NOMO-1 treated with DMSO at 0.1 percent for 48 hours (cell line): Measurements from ENCODE around the gene MNX1.

Experiments
- DNase-seq: peaks from one replicate; lab custom pipeline; 2025; ENCODE audit not compliant: unreplicated experiment; lab: John Stamatoyannopoulos, UW

MNX1 gene

DNA sequence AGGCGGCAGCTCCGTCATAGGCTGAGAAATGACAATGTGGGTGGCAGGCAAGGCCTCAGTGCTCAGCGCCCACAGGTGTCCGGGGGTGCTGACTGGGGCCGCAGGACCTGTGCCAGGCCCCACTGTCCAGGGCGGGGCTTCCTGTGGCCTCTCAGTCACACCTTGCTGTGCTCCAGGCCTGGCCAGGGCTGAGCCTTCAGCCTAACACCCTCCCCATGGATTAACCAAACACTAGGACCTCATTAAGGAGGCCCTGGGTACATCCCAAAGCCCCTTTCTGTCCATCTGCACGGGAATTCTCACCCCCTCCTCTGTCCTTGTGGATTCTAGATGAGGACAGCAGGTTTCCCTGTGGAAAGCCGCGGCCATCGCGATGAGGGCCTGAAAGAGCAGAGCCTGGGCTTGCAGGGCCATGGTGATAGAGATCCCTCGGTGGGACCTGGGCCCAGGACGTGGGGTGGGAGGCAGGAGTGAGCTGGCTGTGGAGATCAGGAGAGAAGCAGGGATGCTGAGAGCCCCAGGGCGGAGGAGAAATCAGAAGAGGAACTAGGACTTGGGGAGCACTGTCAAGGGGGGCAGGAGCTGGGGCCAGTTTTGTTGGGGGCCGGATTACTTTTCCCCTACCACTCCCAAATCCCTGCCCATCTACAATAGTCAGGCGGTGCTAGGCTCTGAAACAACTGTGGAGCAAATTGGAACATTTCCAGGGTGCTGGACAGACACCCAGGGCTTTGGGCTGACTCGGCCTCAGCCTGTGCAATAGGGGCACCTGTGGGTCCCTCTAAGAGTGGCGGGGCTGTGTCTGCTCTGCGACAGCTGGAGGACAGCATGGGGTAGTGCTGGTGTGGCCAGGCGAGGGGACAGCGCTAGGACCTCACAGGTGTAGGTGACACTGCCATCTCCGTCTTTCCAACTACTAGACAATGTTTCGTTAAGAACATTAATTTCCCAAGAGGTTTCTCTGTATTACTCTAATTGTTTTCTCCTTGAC, 23.3 kb upstream of the MNX1 start:
- DNase-seq: no peak

DNA sequence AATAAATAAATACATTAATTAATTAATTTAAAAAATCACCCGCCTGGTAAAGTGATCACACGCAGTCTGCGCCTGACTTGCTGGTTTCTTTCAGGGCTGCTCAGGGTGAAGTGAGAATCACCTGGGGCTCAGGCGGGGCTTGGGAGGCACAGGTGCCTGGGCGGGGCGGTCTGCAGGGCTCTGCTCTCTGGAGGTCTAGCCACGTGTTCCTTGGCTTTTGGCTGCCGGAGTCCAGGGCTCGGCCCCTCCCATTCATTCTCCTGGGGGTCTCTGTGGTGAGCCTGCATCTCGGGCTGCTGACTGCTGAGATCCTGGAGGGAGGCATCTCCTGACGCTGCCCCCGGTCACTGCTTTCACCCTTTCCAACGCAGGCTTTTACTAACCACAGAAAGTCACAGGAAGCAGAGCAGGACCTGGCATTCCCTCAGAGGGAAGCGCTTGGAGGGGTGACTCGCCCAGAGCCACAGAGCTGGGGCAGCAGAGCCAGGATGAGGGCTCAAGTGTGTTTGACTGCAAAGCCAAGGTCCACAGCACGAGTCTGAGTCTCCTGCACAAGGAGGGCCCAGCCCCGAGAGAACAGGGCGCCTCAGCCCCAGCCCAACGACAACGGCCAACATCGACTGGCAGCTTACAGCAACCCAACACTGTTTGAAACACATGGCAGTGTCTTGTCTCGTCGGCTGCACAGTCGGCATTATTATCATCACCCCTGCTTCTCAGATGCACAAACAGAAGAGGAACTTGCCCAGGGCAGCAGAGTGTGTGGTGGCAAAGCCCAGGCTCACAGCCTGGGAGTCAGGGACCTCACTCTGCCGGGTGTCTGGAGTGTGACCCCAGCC, 22.4 kb upstream of the MNX1 start:
- no peak for DNase-seq

DNA sequence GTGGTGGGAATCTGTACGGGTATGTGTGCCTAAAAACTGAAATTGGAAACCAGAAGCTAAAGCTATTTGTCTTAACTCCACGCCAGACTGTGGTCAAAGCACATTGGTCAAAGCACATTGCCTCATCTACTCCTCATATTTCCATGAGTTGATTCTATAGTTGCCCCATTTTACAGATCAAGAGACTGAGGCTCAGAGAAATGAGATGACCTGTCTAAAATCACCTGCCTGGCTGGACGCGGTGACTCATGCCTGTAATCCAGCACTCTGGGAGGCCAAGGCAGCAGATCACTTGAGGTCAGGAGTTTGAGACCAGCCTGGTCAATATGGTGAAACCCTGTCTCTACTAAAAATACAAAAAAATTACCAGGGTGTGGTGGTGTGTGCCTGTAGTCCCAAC, 21.7 kb upstream of the MNX1 start:
- no peak for DNase-seq

DNA sequence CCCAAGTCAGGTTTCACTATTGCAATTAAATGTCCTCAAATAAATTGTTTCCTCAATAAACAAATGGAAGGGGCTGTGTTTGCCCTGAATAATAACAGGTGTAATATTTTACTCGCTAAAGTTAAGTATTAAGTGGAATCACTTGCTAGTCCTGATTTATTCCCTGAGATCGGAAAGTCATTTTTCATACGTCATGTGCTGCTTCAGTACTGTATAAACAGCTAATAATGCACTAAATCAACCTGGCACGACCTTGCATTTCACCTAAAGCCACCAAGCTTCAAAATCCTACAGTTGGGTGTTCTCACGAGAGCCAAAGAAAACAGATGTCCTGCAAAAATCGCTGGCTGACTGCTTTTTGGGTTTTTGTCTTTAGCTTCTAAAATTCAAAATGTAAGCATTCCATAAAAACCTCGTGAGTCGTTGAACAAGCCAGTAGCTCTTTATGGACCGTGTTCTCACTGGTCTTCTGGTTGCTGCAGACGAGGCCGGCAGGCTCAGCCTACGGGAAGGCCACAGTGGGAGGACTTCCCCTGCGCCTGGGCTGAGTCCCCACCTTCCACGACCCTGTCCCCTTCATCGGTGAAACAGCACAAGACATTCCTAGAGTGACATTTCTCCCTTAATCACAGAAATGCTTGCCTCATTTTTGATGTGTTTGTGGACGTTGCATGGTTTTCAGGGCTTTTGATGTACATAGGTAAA, 17.9 kb upstream of the MNX1 start:
- DNase-seq: no peak

DNA sequence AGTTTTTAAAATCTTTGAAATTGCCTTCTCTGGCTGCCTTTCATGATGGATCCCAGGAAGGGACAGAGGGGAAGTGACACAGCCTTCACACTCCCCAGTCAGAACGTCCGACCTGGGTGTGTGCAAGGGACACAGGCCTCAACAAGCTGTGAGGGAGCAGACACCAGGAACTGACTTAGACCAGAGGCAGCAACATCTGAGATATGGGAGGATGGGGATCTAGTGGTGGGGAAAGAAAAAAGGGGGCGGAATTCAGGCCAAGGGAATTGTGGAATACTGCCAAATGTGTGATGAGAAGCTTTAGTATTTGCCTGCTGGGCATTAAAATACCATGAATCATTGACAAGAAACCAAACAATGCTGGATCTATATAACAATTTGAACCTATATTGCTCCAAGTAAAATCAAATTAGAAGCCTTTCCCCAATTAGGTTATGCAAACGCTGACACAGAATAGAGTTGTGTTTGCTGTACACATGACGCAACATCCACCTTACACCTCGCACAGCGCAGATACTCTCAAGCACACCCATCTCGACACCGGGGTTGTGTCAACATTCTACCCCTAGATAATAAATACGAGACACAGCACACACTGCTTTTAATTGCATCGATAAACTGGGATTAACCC, 17.2 kb upstream of the MNX1 start:
- no peak for DNase-seq

DNA sequence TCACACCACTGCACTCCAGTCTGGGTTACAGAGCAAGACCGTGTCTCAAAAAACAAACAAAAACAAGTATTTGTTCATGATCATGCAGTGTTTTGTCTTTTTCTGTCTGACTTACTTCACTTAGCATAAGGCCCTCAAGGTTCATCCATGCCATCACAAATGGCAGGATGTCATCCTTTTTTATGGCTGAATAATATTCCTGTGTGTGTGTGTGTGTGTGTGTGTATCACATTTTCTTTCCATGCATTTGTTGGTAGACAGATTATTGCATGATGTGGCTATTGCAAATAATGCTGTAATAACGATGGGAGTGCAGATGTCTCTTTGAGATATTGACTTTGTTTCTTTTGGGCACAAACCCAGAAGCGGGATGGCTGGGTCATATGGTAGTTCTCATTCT, 14.3 kb upstream of the MNX1 start:
- no peak for DNase-seq

DNA sequence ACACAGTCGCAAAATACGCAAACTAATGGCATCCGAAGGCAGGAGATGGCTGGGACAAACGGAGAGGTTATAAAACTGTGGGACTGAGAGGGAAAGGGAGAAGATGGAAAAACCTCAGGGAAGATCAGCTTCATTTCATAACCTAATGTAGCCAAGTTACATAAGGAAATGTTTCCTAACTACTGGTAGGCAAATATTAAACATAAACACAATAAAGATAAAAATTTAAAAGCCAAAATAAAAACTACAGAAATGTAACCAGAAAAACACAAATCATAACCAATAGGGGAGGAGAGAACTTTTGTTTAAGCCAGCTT, 13.1 kb upstream of the MNX1 start:
- DNase-seq: no peak

DNA sequence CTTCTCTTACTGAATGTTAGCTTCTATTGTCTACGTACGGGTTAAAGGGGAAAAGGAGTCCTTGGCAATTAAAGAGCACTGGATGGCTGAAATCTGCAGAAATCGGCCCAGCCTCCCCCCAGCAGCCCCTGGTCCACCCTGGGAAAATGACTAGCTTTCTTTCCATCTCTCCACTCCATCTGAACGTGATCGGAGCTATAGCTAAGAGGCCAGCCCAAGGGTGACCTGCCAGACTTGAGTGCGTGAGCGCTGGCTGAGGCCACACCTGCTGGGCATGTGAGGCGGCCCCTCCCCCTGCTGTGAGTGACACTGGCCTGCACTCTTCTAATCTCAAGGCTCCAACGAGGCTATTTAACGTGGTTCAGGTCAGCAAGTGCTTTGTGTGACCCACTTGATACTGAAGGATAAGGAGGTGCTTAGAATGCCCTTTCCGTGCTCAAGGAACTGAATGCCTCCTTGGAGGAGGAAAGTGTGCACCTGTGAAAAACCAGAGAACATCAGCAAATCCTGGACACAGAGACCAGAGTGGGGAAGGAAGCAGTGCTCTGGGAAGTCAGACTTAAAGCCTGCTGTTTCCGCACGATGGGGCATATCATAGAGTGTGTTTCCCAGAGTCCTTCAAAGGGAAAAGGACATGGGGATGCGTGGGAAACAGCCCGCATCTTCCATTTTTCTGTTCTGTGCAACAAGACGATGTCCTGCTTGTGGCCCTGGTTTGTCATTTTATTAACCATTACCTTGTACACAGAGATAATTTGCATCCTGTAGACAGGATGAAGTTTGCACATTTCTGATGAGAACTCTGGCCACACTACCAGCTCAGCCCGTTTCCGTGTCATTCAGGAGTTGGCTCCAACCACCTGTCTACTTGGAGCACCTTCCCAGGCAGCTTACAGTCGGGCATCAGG, 12.5 kb upstream of the MNX1 start:
- DNase-seq: no peak

DNA sequence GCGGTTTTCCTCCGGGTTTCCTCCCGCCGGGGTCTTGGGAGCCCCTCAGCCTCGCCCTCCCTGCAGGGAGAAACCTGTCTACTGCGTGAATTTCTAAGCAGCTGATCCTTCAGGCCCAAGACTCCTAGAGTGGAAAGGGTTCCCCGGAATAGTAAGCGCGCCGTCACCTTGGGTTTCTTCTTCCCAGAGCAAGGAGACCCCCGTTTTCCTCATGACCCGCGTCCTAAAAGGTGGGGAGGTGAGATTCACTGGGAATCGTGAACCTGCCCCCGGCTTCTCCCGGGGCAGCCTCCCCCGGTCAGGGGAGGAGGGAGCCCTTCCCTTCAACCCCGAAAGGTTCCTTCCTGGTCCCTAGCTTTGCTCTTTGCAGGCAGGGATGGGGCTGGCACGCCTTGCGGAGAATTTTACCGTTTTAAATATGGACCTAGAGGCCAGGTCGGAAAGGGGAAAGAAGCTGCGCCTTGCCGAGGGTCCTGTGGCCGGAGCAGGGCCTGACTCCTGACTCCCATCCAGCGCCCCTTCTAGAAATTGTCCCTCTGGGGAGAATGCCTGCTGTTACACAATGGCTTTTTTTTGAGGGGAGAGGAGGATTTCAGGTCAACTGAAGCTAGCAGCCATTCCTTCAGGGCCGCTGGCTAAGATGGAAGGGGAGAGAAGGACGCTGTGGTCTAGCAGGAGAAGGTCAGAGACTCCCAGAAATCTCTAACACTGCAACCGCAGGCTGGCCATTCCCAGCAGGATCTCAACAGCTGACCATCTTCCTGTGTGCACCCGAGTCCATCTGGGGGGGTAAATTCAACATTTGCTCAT, 11.6 kb upstream of the MNX1 start:
- no peak for DNase-seq

DNA sequence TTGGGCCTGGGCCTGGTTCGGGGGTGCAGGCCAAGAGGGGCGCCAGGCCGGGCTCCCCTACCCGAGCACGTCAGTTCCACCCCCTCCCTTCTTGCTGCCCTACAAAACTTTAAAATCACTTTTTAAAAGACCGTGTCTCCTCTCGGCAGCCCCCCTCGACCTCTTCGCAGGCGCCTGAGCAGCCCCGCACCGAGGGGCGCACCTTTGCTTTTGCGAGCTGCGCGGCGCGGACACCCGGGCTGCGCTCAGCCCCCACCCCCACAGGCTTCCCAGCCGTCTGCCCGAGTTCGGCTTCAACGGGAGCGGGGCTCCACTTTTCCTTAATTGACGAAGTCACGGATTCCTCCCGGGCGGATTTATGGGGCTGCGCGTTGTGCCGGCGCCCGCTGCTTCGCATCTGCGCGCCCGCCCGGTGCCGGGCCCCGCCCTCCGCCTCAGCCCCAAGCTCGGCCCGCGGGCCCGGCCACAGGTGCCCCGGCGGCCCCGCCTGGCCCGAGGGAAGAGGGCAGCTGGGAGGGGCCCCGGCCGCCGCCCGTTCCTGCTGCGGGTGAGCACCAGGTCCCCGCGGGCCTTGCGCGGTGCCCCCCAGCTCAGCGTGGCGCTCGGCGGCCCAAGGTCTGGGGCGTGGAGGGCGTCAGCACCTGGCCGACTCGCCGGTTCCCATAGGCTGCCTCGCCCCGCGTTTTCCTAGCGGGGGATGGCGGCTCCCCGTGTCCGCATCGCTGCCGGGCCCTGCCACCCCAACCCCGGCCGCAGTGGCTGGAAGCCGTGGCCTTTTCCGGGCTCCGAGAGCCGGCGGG, 10.8 kb upstream of the MNX1 start:
- DNase-seq: no peak

DNA sequence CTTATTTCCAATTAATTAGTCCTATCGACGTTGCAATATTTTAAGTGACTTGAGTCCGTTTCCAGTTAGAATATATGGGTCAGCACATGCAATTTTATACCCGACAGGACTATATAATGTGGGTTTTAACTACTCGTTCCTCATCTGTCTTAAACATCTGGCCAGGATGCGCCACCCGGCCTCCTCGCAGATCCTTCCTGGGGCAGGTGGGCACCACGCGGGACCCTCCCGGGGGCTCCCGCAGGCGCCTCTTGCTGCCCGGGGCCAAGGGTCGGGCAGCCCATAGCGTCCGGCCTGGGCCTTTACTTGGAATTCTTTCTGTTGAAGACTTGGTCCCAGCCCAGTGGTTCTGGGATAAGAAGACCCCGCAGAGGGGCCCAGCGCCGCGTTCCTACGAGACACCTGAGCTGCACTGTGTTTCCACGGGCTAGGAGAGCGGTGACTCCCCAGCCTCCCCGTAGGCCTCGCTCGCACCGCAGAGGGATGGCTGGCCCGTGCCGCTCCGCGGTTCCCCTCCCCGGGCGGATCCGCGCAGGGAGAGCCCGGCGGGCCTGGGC, 10.1 kb upstream of the MNX1 start:
- DNase-seq: no peak

DNA sequence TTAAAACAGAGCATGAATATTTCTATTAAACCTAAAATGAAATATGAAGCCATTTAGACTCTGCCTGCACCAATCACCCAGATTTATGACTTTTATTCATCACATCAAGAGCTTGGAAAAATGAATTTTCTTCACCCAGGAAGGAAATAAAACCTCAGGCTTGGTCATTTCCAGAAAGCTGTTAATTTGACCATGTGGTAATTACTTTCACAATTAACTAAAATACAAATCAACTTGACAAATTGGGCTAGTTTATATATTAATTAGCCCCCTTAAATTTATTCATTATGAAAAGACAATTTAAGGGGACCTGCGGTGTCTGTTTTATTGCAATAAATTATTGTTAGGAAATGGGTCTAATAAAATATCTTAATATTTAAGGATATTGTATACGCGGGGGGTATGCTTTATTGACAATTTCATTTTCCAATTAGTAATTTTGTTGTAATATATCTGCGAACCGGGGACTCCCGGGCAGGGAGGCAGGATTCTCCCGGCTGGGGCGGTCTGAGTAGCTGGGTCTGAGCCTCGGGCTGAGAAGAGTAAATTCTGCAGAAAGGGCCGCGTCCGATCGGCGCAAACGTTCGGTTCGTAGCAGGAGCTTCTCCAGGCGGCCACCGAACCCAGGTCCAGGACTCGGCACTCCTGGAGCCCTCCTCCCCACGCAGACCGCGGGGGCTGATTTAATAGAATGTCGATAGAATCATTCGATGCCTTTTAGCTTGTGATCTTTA, 9.4 kb upstream of the MNX1 start:
- DNase-seq: no peak

DNA sequence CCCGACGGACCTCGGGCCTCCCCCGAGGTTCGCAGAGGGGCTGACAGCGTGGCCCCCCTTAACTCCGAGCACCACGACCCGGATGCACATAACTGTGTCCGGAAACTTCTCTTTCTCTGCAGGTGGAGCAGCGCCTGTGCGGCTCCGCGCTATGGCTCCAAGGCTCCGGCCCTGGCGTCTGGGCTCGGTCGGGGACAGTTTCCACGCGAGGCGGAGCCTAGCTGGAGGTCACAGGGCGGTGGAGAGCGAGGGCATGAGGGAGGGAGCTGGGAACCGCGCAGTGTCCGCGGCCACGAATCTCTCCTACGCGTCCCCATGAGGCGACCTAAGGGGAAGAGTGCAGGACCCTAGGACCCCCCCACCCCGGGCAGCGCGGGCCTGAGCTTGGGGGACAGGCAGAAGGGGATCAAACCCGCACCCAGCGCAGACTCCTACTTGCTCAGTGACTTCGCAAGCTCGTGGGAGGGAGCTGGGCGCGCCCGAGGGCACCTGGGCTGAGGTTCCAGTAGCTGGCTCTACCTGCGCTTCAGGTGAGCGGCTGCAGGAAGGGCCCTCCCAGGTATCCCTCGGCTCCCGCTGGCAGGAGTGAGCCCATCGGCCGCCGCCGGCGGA, 8.6 kb upstream of the MNX1 start:
- DNase-seq: no peak

DNA sequence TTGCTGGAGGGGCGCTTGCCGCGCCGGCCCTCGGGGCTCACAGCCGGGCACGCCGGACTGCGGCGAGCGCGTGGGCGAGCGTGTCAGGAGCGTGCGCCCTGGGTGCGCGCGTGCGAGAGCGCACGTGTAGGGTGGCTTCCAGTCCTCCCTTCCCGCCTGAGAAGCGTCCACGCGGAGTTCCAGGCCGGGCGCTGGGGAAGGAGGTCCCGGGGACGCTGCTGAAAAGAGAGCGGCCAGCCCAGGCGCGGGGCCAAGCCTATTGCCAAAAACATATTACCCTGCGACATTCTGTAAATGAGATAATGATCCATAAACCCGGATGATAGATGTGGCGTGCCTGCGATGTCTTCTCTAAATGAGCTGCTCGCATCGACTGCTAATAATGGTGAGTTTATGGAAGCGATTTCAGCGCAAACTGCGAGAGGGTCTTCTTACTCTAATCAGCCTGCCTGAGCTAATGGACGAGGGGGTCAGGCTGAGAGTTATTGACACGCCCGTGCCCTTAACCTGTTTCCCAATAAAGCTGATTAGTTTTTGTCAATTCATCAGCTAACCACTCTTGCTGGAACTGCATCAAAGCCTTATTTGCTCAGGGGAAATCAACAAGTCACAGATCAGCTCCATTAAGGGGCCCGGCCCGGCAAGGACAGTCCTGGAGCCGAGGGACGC, 8.0 kb upstream of the MNX1 start:
- no peak for DNase-seq

DNA sequence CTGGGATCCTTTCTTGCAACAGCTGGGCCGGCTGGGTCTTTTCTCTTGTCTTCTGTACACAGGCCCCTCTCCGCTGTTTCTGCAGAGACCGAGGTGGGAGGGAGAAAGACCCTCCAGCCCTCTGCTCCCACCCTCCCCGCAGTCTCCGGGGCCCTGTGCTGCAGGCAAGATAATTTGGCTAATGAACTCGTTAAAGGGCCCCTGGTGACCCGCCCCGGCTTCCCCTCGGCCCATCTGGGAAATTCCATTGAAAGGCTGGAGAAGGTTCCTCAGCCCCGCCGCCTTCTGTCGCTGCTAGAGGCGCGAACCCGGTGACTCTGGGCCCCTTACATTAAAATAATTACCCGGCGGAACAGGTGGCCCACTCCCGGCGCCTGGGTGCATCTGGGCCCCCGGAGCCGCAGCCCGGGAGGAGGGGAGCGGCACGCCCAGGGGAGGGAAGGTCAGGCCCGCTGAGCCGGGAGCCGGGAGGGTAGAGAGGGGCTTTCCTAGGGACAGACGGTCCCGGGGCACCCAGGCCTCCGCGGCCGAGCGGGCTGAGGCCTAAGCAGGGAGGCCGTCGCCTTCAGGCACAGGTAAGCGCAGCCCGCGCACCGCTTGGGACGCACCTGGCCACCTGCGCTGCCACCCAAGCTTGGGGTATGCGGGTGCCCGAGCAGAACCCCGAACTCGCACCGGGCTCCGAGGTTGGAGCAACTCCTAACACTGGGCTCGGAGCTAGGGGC, 7.3 kb upstream of the MNX1 start:
- DNase-seq: no peak

DNA sequence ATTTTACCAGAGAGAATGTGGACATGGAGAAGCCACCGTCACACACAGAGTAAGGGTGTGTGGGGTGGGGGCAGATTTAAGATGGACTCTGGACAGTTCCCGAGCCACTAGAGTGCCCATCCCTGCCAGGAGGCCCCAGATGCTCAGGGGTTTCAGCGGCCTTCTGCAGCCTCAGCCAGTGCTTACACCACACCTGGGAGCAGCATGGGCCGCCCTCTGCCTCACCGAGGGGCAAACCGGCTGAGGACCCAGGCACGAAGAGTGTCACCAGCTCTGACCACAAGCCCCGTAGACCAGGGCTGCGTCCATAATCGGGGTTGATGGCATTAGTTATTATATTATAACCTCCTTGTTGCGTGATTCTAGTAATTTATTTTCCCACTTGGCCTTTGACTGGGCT, 6.7 kb upstream of the MNX1 start:
- DNase-seq: no peak
